ENCODE measurements around the gene HMGCR. TPM values are rescaled to one million over a fixed set of nuclear protein-coding genes. Genes with fewer than 3 reads are reported as not detected.

The HMGCR gene
- total and polyA plus RNA-seq, 4 donors = 12.4 to 237 (median 77.1) TPM

DNA sequence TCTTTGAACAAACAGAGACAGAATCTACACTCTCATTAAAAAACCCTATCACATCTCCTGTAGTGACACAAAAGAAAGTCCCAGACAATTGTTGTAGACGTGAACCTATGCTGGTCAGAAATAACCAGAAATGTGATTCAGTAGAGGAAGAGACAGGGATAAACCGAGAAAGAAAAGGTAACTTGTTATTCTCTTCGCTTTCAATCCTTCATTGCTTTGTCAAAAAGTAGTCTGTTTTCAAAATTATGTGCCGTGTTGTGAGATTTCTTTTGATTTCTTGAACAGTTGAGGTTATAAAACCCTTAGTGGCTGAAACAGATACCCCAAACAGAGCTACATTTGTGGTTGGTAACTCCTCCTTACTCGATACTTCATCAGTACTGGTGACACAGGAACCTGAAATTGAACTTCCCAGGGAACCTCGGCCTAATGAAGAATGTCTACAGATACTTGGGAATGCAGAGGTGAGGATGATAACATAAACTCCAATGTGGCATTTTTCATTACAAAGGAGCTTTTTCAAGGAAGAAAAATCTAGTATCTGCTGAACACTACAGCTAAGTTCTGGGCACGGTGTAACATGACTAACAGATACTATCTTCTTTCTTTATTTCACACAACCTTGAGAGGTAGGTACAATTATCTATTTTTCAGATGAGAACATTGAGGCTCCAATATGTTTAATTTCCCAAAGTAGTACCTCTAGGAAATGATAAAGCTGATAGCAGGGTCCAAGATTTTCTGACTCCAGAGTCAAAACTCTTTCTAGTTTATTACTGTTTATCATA lies 14.3 kb downstream of the HMGCR start:
- Histone ChIP-seq H3K27me3 (ENCODE audit: control insufficient read depth in 4 of 4, insufficient read depth in 4 of 4, low read length in 3 of 4) (no peaks in the 10 kb centered on the region), H3K27ac (ENCODE audit: low read depth in 1 of 2, low read length in 2 of 2) (no peak overlapping the region), H3K4me3 (ENCODE audit: low read depth in 1 of 3, low read length in 3 of 3) (no peak overlapping the region), H3K9ac (ENCODE audit: low read depth in 1 of 2, low read length in 2 of 2) (no peak overlapping the region), H3K36me3 (ENCODE audit: control insufficient read depth in 4 of 4, insufficient read depth in 3 of 4, low read depth in 1 of 4, low read length in 3 of 4) (peaks cover 10 to 78% (median 68%) of the 10 kb centered on the region in 4 donors), H3K9me3 (ENCODE audit: control insufficient read depth in 4 of 4, low read length in 3 of 4) (no peaks in the 10 kb centered on the region), H3K4me1 (ENCODE audit: control insufficient read depth in 4 of 4, insufficient read depth in 4 of 4, low read length in 3 of 4) (no peaks in the 10 kb centered on the region)
- WGBS = 92% methylated on average over 7 of the region's 7 CpGs
- no peak for DNase-seq (ENCODE audit: low spot score)
- TF ChIP-seq FOXA1 (IDR thresholded peaks at IDR 0.05) (no peak), JUND (IDR thresholded peaks at IDR 0.05) (no peak), GABPA (IDR thresholded peaks at IDR 0.05 in 1 of 2, conservative IDR thresholded peaks at IDR 0.05 in 1 of 2) (no peak), HNF4G (IDR thresholded peaks at IDR 0.05) (no peak), HNF4A (conservative IDR thresholded peaks at IDR 0.05) (no peak), YY1 (IDR thresholded peaks at IDR 0.05) (no peak), TAF1 (conservative IDR thresholded peaks at IDR 0.05) (no peak), EGR1 (IDR thresholded peaks at IDR 0.05; ENCODE audit: low read depth in 2 of 2) (no peak)
- TF ChIP-seq, protein P1, sequence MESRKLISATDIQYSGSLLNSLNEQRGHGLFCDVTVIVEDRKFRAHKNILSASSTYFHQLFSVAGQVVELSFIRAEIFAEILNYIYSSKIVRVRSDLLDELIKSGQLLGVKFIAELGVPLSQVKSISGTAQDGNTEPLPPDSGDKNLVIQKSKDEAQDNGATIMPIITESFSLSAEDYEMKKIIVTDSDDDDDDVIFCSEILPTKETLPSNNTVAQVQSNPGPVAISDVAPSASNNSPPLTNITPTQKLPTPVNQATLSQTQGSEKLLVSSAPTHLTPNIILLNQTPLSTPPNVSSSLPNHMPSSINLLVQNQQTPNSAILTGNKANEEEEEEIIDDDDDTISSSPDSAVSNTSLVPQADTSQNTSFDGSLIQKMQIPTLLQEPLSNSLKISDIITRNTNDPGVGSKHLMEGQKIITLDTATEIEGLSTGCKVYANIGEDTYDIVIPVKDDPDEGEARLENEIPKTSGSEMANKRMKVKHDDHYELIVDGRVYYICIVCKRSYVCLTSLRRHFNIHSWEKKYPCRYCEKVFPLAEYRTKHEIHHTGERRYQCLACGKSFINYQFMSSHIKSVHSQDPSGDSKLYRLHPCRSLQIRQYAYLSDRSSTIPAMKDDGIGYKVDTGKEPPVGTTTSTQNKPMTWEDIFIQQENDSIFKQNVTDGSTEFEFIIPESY (IDR thresholded peaks at IDR 0.05) = no peak
- TF ChIP-seq, protein P2, sequence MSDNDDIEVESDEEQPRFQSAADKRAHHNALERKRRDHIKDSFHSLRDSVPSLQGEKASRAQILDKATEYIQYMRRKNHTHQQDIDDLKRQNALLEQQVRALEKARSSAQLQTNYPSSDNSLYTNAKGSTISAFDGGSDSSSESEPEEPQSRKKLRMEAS (IDR thresholded peaks at IDR 0.05) = no peak
- TF ChIP-seq, protein P3, sequence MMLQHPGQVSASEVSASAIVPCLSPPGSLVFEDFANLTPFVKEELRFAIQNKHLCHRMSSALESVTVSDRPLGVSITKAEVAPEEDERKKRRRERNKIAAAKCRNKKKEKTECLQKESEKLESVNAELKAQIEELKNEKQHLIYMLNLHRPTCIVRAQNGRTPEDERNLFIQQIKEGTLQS (IDR thresholded peaks at IDR 0.05) = no peak
- TF ChIP-seq, protein P4, sequence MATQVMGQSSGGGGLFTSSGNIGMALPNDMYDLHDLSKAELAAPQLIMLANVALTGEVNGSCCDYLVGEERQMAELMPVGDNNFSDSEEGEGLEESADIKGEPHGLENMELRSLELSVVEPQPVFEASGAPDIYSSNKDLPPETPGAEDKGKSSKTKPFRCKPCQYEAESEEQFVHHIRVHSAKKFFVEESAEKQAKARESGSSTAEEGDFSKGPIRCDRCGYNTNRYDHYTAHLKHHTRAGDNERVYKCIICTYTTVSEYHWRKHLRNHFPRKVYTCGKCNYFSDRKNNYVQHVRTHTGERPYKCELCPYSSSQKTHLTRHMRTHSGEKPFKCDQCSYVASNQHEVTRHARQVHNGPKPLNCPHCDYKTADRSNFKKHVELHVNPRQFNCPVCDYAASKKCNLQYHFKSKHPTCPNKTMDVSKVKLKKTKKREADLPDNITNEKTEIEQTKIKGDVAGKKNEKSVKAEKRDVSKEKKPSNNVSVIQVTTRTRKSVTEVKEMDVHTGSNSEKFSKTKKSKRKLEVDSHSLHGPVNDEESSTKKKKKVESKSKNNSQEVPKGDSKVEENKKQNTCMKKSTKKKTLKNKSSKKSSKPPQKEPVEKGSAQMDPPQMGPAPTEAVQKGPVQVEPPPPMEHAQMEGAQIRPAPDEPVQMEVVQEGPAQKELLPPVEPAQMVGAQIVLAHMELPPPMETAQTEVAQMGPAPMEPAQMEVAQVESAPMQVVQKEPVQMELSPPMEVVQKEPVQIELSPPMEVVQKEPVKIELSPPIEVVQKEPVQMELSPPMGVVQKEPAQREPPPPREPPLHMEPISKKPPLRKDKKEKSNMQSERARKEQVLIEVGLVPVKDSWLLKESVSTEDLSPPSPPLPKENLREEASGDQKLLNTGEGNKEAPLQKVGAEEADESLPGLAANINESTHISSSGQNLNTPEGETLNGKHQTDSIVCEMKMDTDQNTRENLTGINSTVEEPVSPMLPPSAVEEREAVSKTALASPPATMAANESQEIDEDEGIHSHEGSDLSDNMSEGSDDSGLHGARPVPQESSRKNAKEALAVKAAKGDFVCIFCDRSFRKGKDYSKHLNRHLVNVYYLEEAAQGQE (IDR thresholded peaks at IDR 0.05) = no peak

DNA sequence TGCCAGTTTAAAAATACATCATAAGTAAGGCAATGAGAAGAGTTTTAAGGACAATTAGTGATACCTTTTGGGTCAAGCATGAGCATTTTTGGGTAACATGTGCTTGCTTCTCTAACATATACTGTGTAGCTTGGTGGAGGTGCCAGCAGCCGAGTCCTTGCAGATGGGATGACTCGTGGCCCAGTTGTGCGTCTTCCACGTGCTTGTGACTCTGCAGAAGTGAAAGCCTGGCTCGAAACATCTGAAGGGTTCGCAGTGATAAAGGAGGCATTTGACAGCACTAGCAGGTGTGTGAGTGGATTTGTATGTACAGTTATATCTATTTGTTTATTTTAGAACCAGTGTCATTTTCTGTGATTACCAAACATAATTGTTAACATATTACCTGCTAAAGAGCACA lies 18.2 kb downstream of the HMGCR start:
- 97% methylated on average over 6 of the region's 6 CpGs for WGBS
- no peaks in the 10 kb centered on the region for H3K9me3 ChIP-seq (ENCODE audit: control insufficient read depth in 4 of 4, low read length in 3 of 4)
- no peak overlapping the region for H3K4me3 ChIP-seq (ENCODE audit: low read depth in 1 of 3, low read length in 3 of 3)
- no peak for DNase-seq (ENCODE audit: low spot score)
- H3K4me1 ChIP-seq (ENCODE audit: control insufficient read depth in 4 of 4, insufficient read depth in 4 of 4, low read length in 3 of 4) = peaks cover 0 to under 1% (median 0%) of the 10 kb centered on the region in 4 donors
- no peaks in the 10 kb centered on the region for H3K27me3 ChIP-seq (ENCODE audit: control insufficient read depth in 4 of 4, insufficient read depth in 4 of 4, low read length in 3 of 4)
- H3K9ac ChIP-seq (ENCODE audit: low read depth in 1 of 2, low read length in 2 of 2) = no peak overlapping the region
- no peak overlapping the region for H3K27ac ChIP-seq (ENCODE audit: low read depth in 1 of 2, low read length in 2 of 2)
- peaks cover 13 to 91% (median 70%) of the 10 kb centered on the region in 4 donors for H3K36me3 ChIP-seq (ENCODE audit: control insufficient read depth in 4 of 4, insufficient read depth in 3 of 4, low read depth in 1 of 4, low read length in 3 of 4)
- TF ChIP-seq HNF4G (IDR thresholded peaks at IDR 0.05) = no peak
- TF ChIP-seq, protein P5, sequence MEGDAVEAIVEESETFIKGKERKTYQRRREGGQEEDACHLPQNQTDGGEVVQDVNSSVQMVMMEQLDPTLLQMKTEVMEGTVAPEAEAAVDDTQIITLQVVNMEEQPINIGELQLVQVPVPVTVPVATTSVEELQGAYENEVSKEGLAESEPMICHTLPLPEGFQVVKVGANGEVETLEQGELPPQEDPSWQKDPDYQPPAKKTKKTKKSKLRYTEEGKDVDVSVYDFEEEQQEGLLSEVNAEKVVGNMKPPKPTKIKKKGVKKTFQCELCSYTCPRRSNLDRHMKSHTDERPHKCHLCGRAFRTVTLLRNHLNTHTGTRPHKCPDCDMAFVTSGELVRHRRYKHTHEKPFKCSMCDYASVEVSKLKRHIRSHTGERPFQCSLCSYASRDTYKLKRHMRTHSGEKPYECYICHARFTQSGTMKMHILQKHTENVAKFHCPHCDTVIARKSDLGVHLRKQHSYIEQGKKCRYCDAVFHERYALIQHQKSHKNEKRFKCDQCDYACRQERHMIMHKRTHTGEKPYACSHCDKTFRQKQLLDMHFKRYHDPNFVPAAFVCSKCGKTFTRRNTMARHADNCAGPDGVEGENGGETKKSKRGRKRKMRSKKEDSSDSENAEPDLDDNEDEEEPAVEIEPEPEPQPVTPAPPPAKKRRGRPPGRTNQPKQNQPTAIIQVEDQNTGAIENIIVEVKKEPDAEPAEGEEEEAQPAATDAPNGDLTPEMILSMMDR (IDR thresholded peaks at IDR 0.05; ENCODE audit: low read depth, low read length, missing input control) = no peak
- TF ChIP-seq, protein P4 (IDR thresholded peaks at IDR 0.05) = no peak
- TF ChIP-seq, protein P2 (IDR thresholded peaks at IDR 0.05) = no peak
- no peak for TF ChIP-seq YY1 (IDR thresholded peaks at IDR 0.05)
- no peak for TF ChIP-seq FOXA2 (IDR thresholded peaks at IDR 0.05)
- TF ChIP-seq RXRA (IDR thresholded peaks at IDR 0.05) = no peak
- no peak for TF ChIP-seq GABPA (IDR thresholded peaks at IDR 0.05 in 1 of 2, conservative IDR thresholded peaks at IDR 0.05 in 1 of 2)
- TF ChIP-seq NR2F2 (IDR thresholded peaks at IDR 0.05) = no peak
- TF ChIP-seq EGR1 (IDR thresholded peaks at IDR 0.05; ENCODE audit: low read depth in 2 of 2) = no peak
- TF ChIP-seq, protein P3 (IDR thresholded peaks at IDR 0.05) = no peak
- no peak for TF ChIP-seq SP1 (IDR thresholded peaks at IDR 0.05)
- no peak for TF ChIP-seq HNF4A (conservative IDR thresholded peaks at IDR 0.05)
